Stimulated activated naive CD8-positive, alpha-beta T cell treated with anti-CD3 and anti-CD28 coated beads, Interleukin-15, Interleukin-2, amounts not matched to agents 100 U/mL and 50 U/mL, for 24 hours (primary cell): ENCODE results near the gene RWDD3.

Experiments used
- ATAC-seq: fragments of 150-1000 bp; cut with Tn5 transposase; one replicate; pipeline ENCODE4 v1.10.0; 2021
- DNase-seq: peaks from one replicate; pipeline ENCODE4 v3.0.0; 2021

RWDD3 gene

DNA sequence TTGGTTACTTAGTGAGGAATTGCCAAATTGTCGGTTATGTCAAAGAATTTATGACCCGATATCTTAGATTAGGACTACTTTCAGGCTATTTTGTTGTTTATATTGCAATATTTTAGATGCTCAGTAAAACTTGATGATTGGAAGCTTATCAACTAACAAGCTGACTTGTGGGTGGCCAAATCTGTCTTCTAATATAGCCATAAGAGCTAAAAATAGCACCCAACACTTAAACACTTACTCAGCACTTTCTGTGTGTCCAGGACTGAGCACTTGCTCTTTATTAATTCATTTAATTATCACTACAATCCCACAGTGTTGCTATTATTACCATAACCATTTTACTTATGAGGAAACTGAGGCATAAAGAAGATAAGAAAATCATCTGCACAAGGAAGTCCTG, 50.4 kb downstream of the RWDD3 start:
- DNase-seq, result no peak
- ATAC-seq, result no peak

GRCh38 chr1:95286479-95286878, 52.5 kb downstream of the RWDD3 start:
- no peak for DNase-seq

GRCh38 chr1:95287081-95287480, 53.1 kb downstream of the RWDD3 start:
- no peak for DNase-seq
- ATAC-seq, result no peak

More at GRCh38 chr1:95286479-95286878, 52.5 kb downstream of the RWDD3 start:
- ATAC-seq, result no peak

DNA sequence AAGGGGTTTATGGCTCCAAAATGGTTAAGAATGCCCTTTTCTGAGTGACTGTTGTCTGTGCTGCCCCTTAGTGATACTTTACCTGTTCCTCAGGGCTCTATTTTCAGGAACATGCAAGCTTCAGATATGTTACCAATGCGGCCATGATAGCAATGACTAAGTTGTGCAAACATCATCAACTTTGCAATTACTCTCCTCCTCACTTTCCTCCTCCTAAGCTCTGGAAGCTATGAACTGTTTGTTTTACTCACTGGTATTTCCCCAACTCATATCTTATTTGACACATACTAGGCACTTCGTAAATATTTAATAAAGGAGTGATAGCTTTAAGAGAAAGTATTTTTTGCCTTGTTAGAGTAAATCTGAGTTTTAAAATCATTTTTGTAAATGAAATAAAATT, 53.8 kb downstream of the RWDD3 start:
- DNase-seq (no peak), ATAC-seq (no peak)
